Measurements from ENCODE around the gene MRPS6.

DNA sequence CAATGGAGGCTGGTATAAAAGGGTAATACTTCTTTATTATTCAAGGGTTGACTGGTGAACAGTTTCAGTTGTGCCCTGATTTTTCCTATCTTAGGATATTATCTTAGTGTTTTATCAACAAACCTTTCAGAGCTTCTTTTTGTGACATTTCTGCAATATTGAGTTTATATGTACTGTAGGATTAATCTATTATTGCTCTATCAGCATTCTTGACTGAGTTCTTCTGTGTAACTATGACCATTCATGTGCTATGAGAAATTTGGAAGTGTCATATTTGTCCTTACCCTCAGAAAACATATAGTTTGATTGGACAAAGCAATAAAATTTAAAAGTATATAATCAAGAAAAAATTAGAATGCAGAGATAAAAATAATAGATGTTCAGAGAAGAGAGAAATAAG, 25.5 kb upstream of the MRPS6 start:
- no peak for TF ChIP-seq CTCF (IDR thresholded peaks at IDR 0.05 in 8 of 11, conservative IDR thresholded peaks at IDR 0.05 in 3 of 11)
- no peak for TF ChIP-seq POLR2A (IDR thresholded peaks at IDR 0.05)

Measured in spleen (tissue), 7 donors.